Ishikawa (cell line): ENCODE measurements around the gene NCDN.

ENCODE experiments used
- CEBPB ChIP-seq: IDR thresholded peaks from 2 replicates; pipeline ENCODE4 v1.6.1; 2012
- CREB1 ChIP-seq: IDR thresholded peaks from 2 replicates; pipeline ENCODE4 v1.6.1; 2012; ENCODE audit warnings: low read depth
- EP300 ChIP-seq: IDR thresholded peaks from 2 replicates; pipeline ENCODE4 v1.6.1; 2012; ENCODE audit warnings: borderline replicate concordance
- RAD21 ChIP-seq: IDR thresholded peaks from 2 replicates; pipeline ENCODE4 v1.6.1; 2012; ENCODE audit warnings: low read depth
- TAF1 ChIP-seq: IDR thresholded peaks from 2 replicates; pipeline ENCODE4 v1.6.1; 2012; ENCODE audit warnings: low read depth, mild to moderate bottlenecking
- TCF12 ChIP-seq: IDR thresholded peaks from 2 replicates; pipeline ENCODE4 v1.6.1; 2012; ENCODE audit warnings: low read depth
- TEAD4 ChIP-seq: IDR thresholded peaks from 2 replicates; pipeline ENCODE4 v1.6.1; 2012
- TF ChIP-seq, protein P1 (sequence below): IDR thresholded peaks from 2 replicates; pipeline ENCODE4 v1.6.1; 2012; ENCODE audit warnings: low read depth, mild to moderate bottlenecking

DNA sequence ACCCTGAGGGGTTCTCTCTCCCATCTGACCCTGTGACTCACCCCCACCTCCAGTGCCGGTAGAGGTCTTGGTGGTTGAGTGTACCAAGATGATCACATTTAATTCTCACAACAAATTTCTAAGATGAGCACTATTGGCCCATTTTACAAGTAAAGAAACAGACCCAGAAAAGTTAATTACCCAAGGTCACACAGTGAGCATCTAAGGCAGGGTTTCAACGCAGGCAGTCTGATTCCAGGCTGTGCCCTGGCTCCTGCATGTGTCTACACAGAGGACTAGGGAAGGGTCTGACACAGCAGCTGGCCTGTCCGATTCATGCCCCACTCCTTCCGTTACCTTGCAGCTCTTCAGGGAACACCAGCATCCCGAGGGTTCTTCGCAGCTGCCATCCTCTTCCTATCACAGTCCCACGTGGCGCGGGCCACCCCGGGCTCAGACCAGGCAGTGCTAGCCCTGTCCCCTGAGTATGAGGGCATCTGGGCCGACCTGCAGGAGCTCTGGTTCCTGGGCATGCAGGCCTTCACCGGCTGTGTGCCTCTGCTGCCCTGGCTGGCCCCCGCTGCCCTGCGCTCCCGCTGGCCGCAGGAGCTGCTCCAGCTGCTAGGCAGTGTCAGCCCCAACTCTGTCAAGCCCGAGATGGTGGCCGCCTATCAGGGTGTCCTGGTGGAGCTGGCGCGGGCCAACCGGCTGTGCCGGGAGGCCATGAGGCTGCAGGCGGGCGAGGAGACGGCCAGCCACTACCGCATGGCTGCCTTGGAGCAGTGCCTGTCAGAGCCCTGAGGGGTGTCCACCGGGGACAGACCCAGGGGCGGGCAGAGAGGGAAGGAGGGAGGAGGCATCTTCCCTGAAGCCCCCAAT is 7.5 kb downstream of the NCDN start:
- no peak for TF ChIP-seq CREB1
- TF ChIP-seq EP300, result no peak
- TF ChIP-seq CEBPB, result no peak
- TF ChIP-seq TEAD4, result no peak
- TF ChIP-seq, protein P1, sequence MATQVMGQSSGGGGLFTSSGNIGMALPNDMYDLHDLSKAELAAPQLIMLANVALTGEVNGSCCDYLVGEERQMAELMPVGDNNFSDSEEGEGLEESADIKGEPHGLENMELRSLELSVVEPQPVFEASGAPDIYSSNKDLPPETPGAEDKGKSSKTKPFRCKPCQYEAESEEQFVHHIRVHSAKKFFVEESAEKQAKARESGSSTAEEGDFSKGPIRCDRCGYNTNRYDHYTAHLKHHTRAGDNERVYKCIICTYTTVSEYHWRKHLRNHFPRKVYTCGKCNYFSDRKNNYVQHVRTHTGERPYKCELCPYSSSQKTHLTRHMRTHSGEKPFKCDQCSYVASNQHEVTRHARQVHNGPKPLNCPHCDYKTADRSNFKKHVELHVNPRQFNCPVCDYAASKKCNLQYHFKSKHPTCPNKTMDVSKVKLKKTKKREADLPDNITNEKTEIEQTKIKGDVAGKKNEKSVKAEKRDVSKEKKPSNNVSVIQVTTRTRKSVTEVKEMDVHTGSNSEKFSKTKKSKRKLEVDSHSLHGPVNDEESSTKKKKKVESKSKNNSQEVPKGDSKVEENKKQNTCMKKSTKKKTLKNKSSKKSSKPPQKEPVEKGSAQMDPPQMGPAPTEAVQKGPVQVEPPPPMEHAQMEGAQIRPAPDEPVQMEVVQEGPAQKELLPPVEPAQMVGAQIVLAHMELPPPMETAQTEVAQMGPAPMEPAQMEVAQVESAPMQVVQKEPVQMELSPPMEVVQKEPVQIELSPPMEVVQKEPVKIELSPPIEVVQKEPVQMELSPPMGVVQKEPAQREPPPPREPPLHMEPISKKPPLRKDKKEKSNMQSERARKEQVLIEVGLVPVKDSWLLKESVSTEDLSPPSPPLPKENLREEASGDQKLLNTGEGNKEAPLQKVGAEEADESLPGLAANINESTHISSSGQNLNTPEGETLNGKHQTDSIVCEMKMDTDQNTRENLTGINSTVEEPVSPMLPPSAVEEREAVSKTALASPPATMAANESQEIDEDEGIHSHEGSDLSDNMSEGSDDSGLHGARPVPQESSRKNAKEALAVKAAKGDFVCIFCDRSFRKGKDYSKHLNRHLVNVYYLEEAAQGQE, result no peak
- no peak for TF ChIP-seq TCF12
- TF ChIP-seq TAF1, result no peak
- TF ChIP-seq RAD21, result no peak
